H7 (cell line): ENCODE measurements around the gene SLC45A3. TPM values are rescaled to one million over a fixed set of nuclear protein-coding genes. Genes with fewer than 3 reads are reported as not detected.
A peak's percentile ranks its signal among the peaks of the same experiment; 100 is the strongest.

Source experiments
- DNase-seq: peaks from one replicate; pipeline ENCODE4 v3.0.0; 2012
- H3K27me3 ChIP-seq: 2 replicates; pipeline ENCODE4 v1.6.0; 2011; ENCODE audit warnings: mild to moderate bottlenecking, low read length; ENCODE audit not compliant: control insufficient read depth, insufficient read depth
- H3K36me3 ChIP-seq: replicated peaks from 2 replicates; pipeline ENCODE4 v1.5.1; 2011; ENCODE audit warnings: low read length; ENCODE audit not compliant: control insufficient read depth, insufficient read depth
- H3K4me3 ChIP-seq: 2 replicates; pipeline ENCODE4 v1.5.1; 2011; ENCODE audit warnings: low read depth, mild to moderate bottlenecking, control low read depth, low read length, moderate library complexity; ENCODE audit not compliant: insufficient read depth
- total RNA-seq: library from RNA; depleted of rRNA; stranded (reverse); fragments of >200 nt; shearing (Covaris generic); gene quantifications from 2 replicates; pipeline ENCODE4 v1.2.3, GENCODE V29; 2014

The SLC45A3 gene
- total RNA-seq, 1 experiment from 2014 or later, result 20.7 TPM

GRCh38 chr1:205687242-205687641 lies 6.9 kb upstream of the SLC45A3 start:
- no peaks in the 10 kb centered on the region for H3K27me3 ChIP-seq
- H3K36me3 ChIP-seq, result no peaks in the 10 kb centered on the region
- DNase-seq, result peak; percentile 19
- H3K4me3 ChIP-seq, result no peak overlapping the region

GRCh38 chr1:205681364-205681763 lies 1.1 kb upstream of the SLC45A3 start:
- Histone ChIP-seq H3K27me3 (peaks cover 2% of the 10 kb centered on the region), H3K36me3 (no peaks in the 10 kb centered on the region), H3K4me3 (no peak overlapping the region)
- DNase-seq, result no peak

- Histone ChIP-seq H3K4me3 (no peak overlapping the region; the same call in 1 of the 2 replicates), H3K27me3 (peaks cover 2% of the 10 kb centered on the region), H3K36me3 (no peaks in the 10 kb centered on the region)
- peak; percentile 40 for DNase-seq
These were observed 1.8 kb downstream of the SLC45A3 start for GRCh38 chr1:205678286-205679111.

GRCh38 chr1:205677167-205677566 lies 3.1 kb downstream of the SLC45A3 start:
- Histone ChIP-seq H3K36me3 (no peaks in the 10 kb centered on the region), H3K4me3 (no peak overlapping the region), H3K27me3 (peaks cover 2% of the 10 kb centered on the region)
- no peak for DNase-seq

GRCh38 chr1:205676597-205676996 lies 3.7 kb downstream of the SLC45A3 start:
- Histone ChIP-seq H3K36me3 (no peaks in the 10 kb centered on the region), H3K27me3 (peaks cover 2% of the 10 kb centered on the region), H3K4me3 (no peak overlapping the region)
- DNase-seq, result no peak

- peak; percentile 18 for DNase-seq
- no peak overlapping the region for H3K4me3 ChIP-seq
- H3K27me3 ChIP-seq, result peaks cover 2% of the 10 kb centered on the region
- H3K36me3 ChIP-seq, result no peaks in the 10 kb centered on the region
These were observed 4.3 kb downstream of the SLC45A3 start for GRCh38 chr1:205676002-205676401.

- Histone ChIP-seq H3K27me3 (no peaks in the 10 kb centered on the region; the same call in 1 of the 2 replicates), H3K36me3 (no peaks in the 10 kb centered on the region), H3K4me3 (no peak overlapping the region)
- DNase-seq, result no peak
These were observed 5.1 kb downstream of the SLC45A3 start for GRCh38 chr1:205675247-205675646.

GRCh38 chr1:205672970-205673369 lies 7.3 kb downstream of the SLC45A3 start:
- H3K36me3 ChIP-seq, result no peaks in the 10 kb centered on the region
- H3K4me3 ChIP-seq, result no peak overlapping the region
- DNase-seq, result no peak
- H3K27me3 ChIP-seq, result no peaks in the 10 kb centered on the region

- Histone ChIP-seq H3K27me3 (no peaks in the 10 kb centered on the region), H3K4me3 (no peak overlapping the region), H3K36me3 (no peaks in the 10 kb centered on the region)
- no peak for DNase-seq
These were observed 7.9 kb downstream of the SLC45A3 start for GRCh38 chr1:205672395-205672889.

- no peaks in the 10 kb centered on the region for H3K27me3 ChIP-seq
- DNase-seq, result peak; percentile 88
- H3K4me3 ChIP-seq, result no peak overlapping the region
- no peaks in the 10 kb centered on the region; the same call in 1 of the 2 replicates for H3K36me3 ChIP-seq
These were observed 9.5 kb downstream of the SLC45A3 start for GRCh38 chr1:205670611-205671430.

GRCh38 chr1:205670150-205670446 lies 10.2 kb downstream of the SLC45A3 start:
- Histone ChIP-seq H3K27me3 (no peaks in the 10 kb centered on the region), H3K36me3 (no peaks in the 10 kb centered on the region; the same call in 1 of the 2 replicates), H3K4me3 (no peak overlapping the region)
- no peak for DNase-seq

- no peaks in the 10 kb centered on the region; the same call in 1 of the 2 replicates for H3K36me3 ChIP-seq
- no peaks in the 10 kb centered on the region for H3K27me3 ChIP-seq
- H3K4me3 ChIP-seq, result no peak overlapping the region
- peak; percentile 63 for DNase-seq
These were observed 10.8 kb downstream of the SLC45A3 start for GRCh38 chr1:205669341-205670149.

GRCh38 chr1:205668951-205669340 lies 11.4 kb downstream of the SLC45A3 start:
- no peaks in the 10 kb centered on the region; the same call in 1 of the 2 replicates for H3K36me3 ChIP-seq
- H3K4me3 ChIP-seq, result no peak overlapping the region
- peak; percentile 49 for DNase-seq
- no peaks in the 10 kb centered on the region for H3K27me3 ChIP-seq

GRCh38 chr1:205667909-205668643 lies 12.2 kb downstream of the SLC45A3 start:
- DNase-seq, result peak; percentile 14
- H3K4me3 ChIP-seq, result no peak overlapping the region
- H3K36me3 ChIP-seq, result no peaks in the 10 kb centered on the region; the same call in 1 of the 2 replicates

More at GRCh38 chr1:205667909-205668643, 12.2 kb downstream of the SLC45A3 start:
- H3K27me3 ChIP-seq, result no peaks in the 10 kb centered on the region
